HepG2 (cell line): ENCODE results near the gene ZNF804A.

ENCODE experiments used
- CTCF ChIP-seq: sonication (generic); formaldehyde crosslinking; IDR thresholded peaks from 2 replicates; pipeline ENCODE4 v1.5.0; 2020; ENCODE audit warnings: mild to moderate bottlenecking, missing genetic modification reagents, moderate library complexity
- EZH2 ChIP-seq: conservative IDR thresholded peaks from 2 replicates; pipeline ENCODE4 v1.6.1; 2012; ENCODE audit warnings: mild to moderate bottlenecking, low read depth, low read length, moderate library complexity
- HDAC6 ChIP-seq: fragments of 200-600 bp; sonication (generic); IDR thresholded peaks from 2 replicates; pipeline ENCODE4 v1.7.0; 2017; ENCODE audit warnings: mild to moderate bottlenecking, antibody characterized with exemption, low read length, low read depth
- HNF4G ChIP-seq, 2 experiments: sonication (generic) in 1 of 2; formaldehyde crosslinking in 1 of 2; IDR thresholded peaks; 2 replicates each; pipeline versions ENCODE4 v1.4.0 to v1.6.1; 2011 to 2020; ENCODE audit warnings: borderline replicate concordance in 2 of 2, low read depth in 2 of 2, mild to moderate bottlenecking in 2 of 2, low read length in 1 of 2, missing genetic modification reagents in 1 of 2, moderate library complexity in 1 of 2
- NR1H2 ChIP-seq: sonication (generic); formaldehyde crosslinking; IDR thresholded peaks from 2 replicates; pipeline ENCODE4 v1.8.1; 2022; ENCODE audit warnings: low read depth, missing genetic modification reagents, borderline replicate concordance
- NR3C1 ChIP-seq: sonication (generic); formaldehyde crosslinking; IDR thresholded peaks from 2 replicates; pipeline ENCODE4 v1.4.0; 2020; ENCODE audit warnings: missing genetic modification reagents
- SP1 ChIP-seq, 2 experiments: fragments of 450-650 bp in 1 of 2; sonication (generic) in 1 of 2; formaldehyde crosslinking in 1 of 2; IDR thresholded peaks; 2 replicates each; pipeline versions ENCODE4 v1.4.0 to v1.6.1; 2016 to 2020; ENCODE audit warnings: missing genetic modification reagents in 1 of 2
- TAF1 ChIP-seq: sonication (generic); formaldehyde crosslinking; IDR thresholded peaks from 2 replicates; pipeline ENCODE4 v1.4.0; 2020; ENCODE audit warnings: missing genetic modification reagents
- YY1 ChIP-seq: IDR thresholded peaks from 2 replicates; pipeline ENCODE4 v1.6.1; 2011; ENCODE audit warnings: low read length, low read depth, moderate library complexity, mild to moderate bottlenecking; ENCODE audit not compliant: insufficient read depth, insufficient replicate concordance
- ZKSCAN8 ChIP-seq: IDR thresholded peaks from 2 replicates; pipeline ENCODE4 v1.6.1; 2016; ENCODE audit warnings: borderline replicate concordance, missing genetic modification reagents, missing compliant biosample characterization
- ZNF18 ChIP-seq: sonication (generic); formaldehyde crosslinking; IDR thresholded peaks from 2 replicates; pipeline ENCODE4 v1.8.0; 2022; ENCODE audit warnings: mild to moderate bottlenecking, missing genetic modification reagents; ENCODE audit not compliant: insufficient replicate concordance
- ZSCAN29 ChIP-seq: sonication (generic); formaldehyde crosslinking; conservative IDR thresholded peaks from 2 replicates; pipeline ENCODE4 v1.4.0; 2020; ENCODE audit warnings: mild to moderate bottlenecking, missing genetic modification reagents
- TF ChIP-seq, protein P1 (sequence below), 2 experiments: IDR thresholded peaks; 2 replicates each; pipeline ENCODE4 v1.6.1; 2011 to 2012; ENCODE audit warnings: low read length in 2 of 2, borderline replicate concordance in 1 of 2, low read depth in 1 of 2, mild to moderate bottlenecking in 1 of 2, moderate library complexity in 1 of 2
- TF ChIP-seq, protein P2 (sequence below): sonication (generic); formaldehyde crosslinking; IDR thresholded peaks from 2 replicates; pipeline ENCODE4 v1.4.0; 2020; ENCODE audit warnings: mild to moderate bottlenecking, missing genetic modification reagents

- TF ChIP-seq SP1 (IDR thresholded peaks at IDR 0.05), result no peak
- TF ChIP-seq SP1 (CRISPR knock-in tag; IDR thresholded peaks at IDR 0.05), result no peak
- no peak for TF ChIP-seq CTCF
- no peak for TF ChIP-seq HNF4G (IDR thresholded peaks at IDR 0.05; ENCODE audit: borderline replicate concordance, low read depth, low read length)
- TF ChIP-seq HNF4G (CRISPR knock-in tag; IDR thresholded peaks at IDR 0.05; ENCODE audit: borderline replicate concordance, low read depth), result no peak
- TF ChIP-seq, protein P1, sequence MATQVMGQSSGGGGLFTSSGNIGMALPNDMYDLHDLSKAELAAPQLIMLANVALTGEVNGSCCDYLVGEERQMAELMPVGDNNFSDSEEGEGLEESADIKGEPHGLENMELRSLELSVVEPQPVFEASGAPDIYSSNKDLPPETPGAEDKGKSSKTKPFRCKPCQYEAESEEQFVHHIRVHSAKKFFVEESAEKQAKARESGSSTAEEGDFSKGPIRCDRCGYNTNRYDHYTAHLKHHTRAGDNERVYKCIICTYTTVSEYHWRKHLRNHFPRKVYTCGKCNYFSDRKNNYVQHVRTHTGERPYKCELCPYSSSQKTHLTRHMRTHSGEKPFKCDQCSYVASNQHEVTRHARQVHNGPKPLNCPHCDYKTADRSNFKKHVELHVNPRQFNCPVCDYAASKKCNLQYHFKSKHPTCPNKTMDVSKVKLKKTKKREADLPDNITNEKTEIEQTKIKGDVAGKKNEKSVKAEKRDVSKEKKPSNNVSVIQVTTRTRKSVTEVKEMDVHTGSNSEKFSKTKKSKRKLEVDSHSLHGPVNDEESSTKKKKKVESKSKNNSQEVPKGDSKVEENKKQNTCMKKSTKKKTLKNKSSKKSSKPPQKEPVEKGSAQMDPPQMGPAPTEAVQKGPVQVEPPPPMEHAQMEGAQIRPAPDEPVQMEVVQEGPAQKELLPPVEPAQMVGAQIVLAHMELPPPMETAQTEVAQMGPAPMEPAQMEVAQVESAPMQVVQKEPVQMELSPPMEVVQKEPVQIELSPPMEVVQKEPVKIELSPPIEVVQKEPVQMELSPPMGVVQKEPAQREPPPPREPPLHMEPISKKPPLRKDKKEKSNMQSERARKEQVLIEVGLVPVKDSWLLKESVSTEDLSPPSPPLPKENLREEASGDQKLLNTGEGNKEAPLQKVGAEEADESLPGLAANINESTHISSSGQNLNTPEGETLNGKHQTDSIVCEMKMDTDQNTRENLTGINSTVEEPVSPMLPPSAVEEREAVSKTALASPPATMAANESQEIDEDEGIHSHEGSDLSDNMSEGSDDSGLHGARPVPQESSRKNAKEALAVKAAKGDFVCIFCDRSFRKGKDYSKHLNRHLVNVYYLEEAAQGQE (IDR thresholded peaks at IDR 0.05; ENCODE audit: borderline replicate concordance in 1 of 2, low read depth in 1 of 2, low read length in 2 of 2), result no peak
- no peak for TF ChIP-seq NR3C1 (CRISPR knock-in tag)
- no peak for TF ChIP-seq EZH2
- no peak for TF ChIP-seq ZKSCAN8 (CRISPR knock-in tag)
- TF ChIP-seq YY1, result no peak
- no peak for TF ChIP-seq ZSCAN29
- no peak for TF ChIP-seq TAF1 (CRISPR knock-in tag)
- TF ChIP-seq HDAC6, result no peak
- TF ChIP-seq, protein P2, sequence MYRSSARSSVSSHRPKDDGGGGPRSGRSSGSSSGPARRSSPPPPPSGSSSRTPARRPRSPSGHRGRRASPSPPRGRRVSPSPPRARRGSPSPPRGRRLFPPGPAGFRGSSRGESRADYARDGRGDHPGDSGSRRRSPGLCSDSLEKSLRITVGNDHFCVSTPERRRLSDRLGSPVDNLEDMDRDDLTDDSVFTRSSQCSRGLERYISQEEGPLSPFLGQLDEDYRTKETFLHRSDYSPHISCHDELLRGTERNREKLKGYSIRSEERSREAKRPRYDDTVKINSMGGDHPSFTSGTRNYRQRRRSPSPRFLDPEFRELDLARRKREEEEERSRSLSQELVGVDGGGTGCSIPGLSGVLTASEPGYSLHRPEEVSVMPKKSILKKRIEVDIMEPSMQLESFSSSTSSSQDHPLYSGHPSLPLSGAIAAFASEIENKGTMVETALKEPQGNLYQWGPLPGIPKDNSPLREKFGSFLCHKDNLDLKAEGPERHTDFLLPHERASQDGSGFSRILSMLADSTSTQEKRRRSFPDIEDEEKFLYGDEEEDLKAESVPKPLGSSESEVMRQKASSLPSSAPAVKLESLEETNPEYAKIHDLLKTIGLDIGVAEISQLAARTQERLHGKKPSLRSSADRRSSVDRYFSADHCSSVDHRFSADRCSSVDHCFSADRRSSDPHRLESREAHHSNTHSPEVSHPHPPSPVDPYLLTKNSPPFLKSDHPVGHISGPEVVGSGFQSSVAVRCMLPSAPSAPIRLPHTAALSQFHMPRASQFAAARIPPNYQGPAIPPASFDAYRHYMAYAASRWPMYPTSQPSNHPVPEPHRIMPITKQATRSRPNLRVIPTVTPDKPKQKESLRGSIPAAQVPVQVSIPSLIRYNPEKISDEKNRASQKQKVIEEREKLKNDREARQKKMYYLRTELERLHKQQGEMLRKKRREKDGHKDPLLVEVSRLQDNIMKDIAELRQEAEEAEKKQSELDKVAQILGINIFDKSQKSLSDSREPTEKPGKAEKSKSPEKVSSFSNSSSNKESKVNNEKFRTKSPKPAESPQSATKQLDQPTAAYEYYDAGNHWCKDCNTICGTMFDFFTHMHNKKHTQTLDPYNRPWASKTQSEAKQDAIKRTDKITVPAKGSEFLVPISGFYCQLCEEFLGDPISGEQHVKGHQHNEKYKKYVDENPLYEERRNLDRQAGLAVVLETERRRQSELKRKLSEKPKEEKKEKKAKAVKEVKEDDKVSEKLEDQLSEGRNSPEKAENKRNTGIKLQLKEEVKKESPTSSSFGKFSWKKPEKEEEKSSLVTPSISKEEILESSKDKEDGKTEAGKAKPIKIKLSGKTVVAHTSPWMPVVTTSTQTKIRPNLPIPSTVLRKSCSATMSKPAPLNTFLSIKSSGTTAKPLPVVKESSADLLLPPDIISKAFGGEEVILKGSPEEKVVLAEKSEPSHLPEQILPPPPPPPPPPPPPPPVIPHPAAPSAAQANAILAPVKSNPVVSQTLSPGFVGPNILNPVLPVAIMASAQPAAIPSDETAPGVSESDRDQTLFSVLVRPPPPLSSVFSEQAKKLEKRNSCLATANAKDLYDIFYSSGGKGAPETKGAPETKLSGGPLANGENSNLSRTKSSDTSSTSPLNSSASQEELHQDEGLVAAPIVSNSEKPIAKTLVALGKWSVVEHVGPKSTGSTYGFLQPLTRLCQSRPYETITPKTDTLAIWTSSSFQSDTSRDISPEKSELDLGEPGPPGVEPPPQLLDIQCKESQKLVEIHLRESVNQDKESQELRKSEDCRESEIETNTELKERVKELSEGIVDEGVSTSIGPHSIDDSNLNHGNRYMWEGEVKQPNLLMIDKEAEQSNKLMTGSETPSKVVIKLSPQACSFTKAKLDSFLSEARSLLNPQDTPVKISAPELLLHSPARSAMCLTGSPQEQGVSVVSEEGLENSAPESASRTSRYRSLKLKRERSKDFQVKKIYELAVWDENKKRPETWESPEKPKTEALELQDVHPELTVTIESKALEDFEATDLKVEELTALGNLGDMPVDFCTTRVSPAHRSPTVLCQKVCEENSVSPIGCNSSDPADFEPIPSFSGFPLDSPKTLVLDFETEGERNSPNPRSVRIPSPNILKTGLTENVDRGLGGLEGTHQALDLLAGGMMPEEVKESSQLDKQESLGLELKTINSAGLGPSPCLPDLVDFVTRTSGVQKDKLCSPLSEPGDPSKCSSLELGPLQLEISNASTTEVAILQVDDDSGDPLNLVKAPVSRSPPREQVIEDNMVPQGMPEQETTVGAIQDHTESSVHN, result no peak
- no peak for TF ChIP-seq ZNF18 (CRISPR knock-in tag)
- no peak for TF ChIP-seq NR1H2 (CRISPR knock-in tag)
Measured at GRCh38 chr2:184579226-184579625, 19.1 kb upstream of the ZNF804A start.
